Astrocyte (in vitro differentiated cells and primary cell): ENCODE results near the gene ABCC1. TPM values are rescaled to one million over a fixed set of nuclear protein-coding genes. Genes with fewer than 3 reads are reported as not detected.

Experiments used
- DNase-seq: peaks from one replicate; pipeline ENCODE4 v3.0.0-alpha.2; 2010; ENCODE audit warnings: low read depth
- FAIRE-seq: peaks from 2 replicates; lab custom pipeline; 2011; peaks lifted over from hg19 to GRCh38; lab: Jason Lieb, UNC
- H2AFZ ChIP-seq: 2 replicates; pipeline ENCODE4 v1.6.0; 2012; ENCODE audit warnings: low read depth, low read length, inconsistent platforms
- H3K27ac ChIP-seq: 2 replicates; pipeline ENCODE4 v1.5.1; 2011; ENCODE audit warnings: low read depth, low read length, inconsistent platforms
- H3K27me3 ChIP-seq: 2 replicates; pipeline ENCODE4 v1.6.0; 2011; ENCODE audit warnings: low read length, inconsistent platforms; ENCODE audit not compliant: insufficient read depth
- H3K36me3 ChIP-seq: 2 replicates; pipeline ENCODE4 v1.5.1; 2011; ENCODE audit warnings: low read length, inconsistent platforms; ENCODE audit not compliant: insufficient read depth
- H3K4me1 ChIP-seq: 2 replicates; pipeline ENCODE4 v1.5.1; 2011; ENCODE audit warnings: low read length, inconsistent platforms; ENCODE audit not compliant: insufficient read depth
- H3K4me2 ChIP-seq: 2 replicates; pipeline ENCODE4 v1.6.0; 2012; ENCODE audit warnings: low read length, inconsistent platforms
- H3K4me3 ChIP-seq: 2 replicates; pipeline ENCODE4 v1.5.1; 2011; ENCODE audit warnings: low read depth, mild to moderate bottlenecking, low read length, inconsistent platforms; ENCODE audit not compliant: insufficient read depth
- H3K79me2 ChIP-seq: 2 replicates; pipeline ENCODE4 v1.6.0; 2012; ENCODE audit warnings: mild to moderate bottlenecking, low read length, inconsistent platforms; ENCODE audit not compliant: insufficient read depth
- H3K9ac ChIP-seq: 2 replicates; pipeline ENCODE4 v1.6.0; 2012; ENCODE audit warnings: mild to moderate bottlenecking, low read length, inconsistent platforms
- H3K9me3 ChIP-seq: 2 replicates; pipeline ENCODE4 v1.5.1; 2012; ENCODE audit warnings: low read depth, mild to moderate bottlenecking, low read length, inconsistent platforms; ENCODE audit not compliant: insufficient read depth
- H4K20me1 ChIP-seq: 2 replicates; pipeline ENCODE4 v1.6.0; 2012; ENCODE audit warnings: low read length, inconsistent platforms; ENCODE audit not compliant: insufficient read depth
- H3K27ac Mint-ChIP-seq: one replicate; pipeline ENCODE4 v1.8.0; 2021; ENCODE audit warnings: mild to moderate bottlenecking, mixed read lengths; ENCODE audit not compliant: unreplicated experiment
- H3K27me3 Mint-ChIP-seq: one replicate; pipeline ENCODE4 v1.8.0; 2021; ENCODE audit warnings: low read depth, mixed read lengths; ENCODE audit not compliant: unreplicated experiment
- H3K36me3 Mint-ChIP-seq: one replicate; pipeline ENCODE4 v1.8.0; 2021; ENCODE audit warnings: low read depth, mixed read lengths; ENCODE audit not compliant: unreplicated experiment
- H3K4me1 Mint-ChIP-seq: one replicate; pipeline ENCODE4 v1.8.0; 2021; ENCODE audit warnings: low read depth, mixed read lengths; ENCODE audit not compliant: unreplicated experiment
- H3K4me3 Mint-ChIP-seq: one replicate; pipeline ENCODE4 v1.8.0; 2021; ENCODE audit warnings: mild to moderate bottlenecking, moderate library complexity, mixed read lengths; ENCODE audit not compliant: unreplicated experiment
- H3K9me3 Mint-ChIP-seq: one replicate; pipeline ENCODE4 v1.8.0; 2021; ENCODE audit warnings: mild to moderate bottlenecking, mixed read lengths; ENCODE audit not compliant: unreplicated experiment
- CTCF ChIP-seq: IDR thresholded peaks from 2 replicates; pipeline ENCODE4 v1.5.1; 2011; ENCODE audit warnings: low read depth, mild to moderate bottlenecking, inconsistent platforms, low read length, moderate library complexity; ENCODE audit not compliant: insufficient read depth
- EZH2 ChIP-seq: IDR thresholded peaks from 2 replicates; pipeline ENCODE4 v1.6.1; 2012; ENCODE audit warnings: mild to moderate bottlenecking, low read length, inconsistent platforms; ENCODE audit not compliant: insufficient read depth
- total RNA-seq: library from RNA; stranded (reverse); gene quantifications from 2 replicates; pipeline ENCODE4 v1.2.1, GENCODE V29; 2021

Gene ABCC1
- total RNA-seq, 1 donor from 2014 or later, result 42.1 TPM

GRCh38 chr16:16059160-16059559, 109.7 kb downstream of the ABCC1 start:
- no peaks in the 10 kb centered on the region for H3K4me1 Mint-ChIP-seq
- peaks cover 17% of the 10 kb centered on the region for H3K36me3 Mint-ChIP-seq
- H3K27me3 Mint-ChIP-seq, result no peaks in the 10 kb centered on the region
- Histone ChIP-seq H3K9ac (no peak overlapping the region), H3K36me3 (peaks cover 21% of the 10 kb centered on the region), H2AFZ (no peak overlapping the region), H3K4me3 (no peak overlapping the region), H3K9me3 (no peaks in the 10 kb centered on the region), H3K27me3 (no peaks in the 10 kb centered on the region), H3K79me2 (peaks cover 3% of the 10 kb centered on the region), H3K27ac (no peak overlapping the region), H4K20me1 (peaks cover 22% of the 10 kb centered on the region), H3K4me2 (no peak overlapping the region), H3K4me1 (no peaks in the 10 kb centered on the region)
- no peak for FAIRE-seq
- H3K9me3 Mint-ChIP-seq, result no peaks in the 10 kb centered on the region
- no peak overlapping the region for H3K4me3 Mint-ChIP-seq
- TF ChIP-seq EZH2 (no peak), CTCF (no peak)
- no peak overlapping the region for H3K27ac Mint-ChIP-seq
- DNase-seq, result no peak

GRCh38 chr16:16059895-16060590, 110.6 kb downstream of the ABCC1 start:
- peaks cover 23% of the 10 kb centered on the region for H3K36me3 Mint-ChIP-seq

More at GRCh38 chr16:16059895-16060590, 110.6 kb downstream of the ABCC1 start:
- Histone ChIP-seq H3K9me3 (no peaks in the 10 kb centered on the region), H3K27ac (no peak overlapping the region), H3K9ac (no peak overlapping the region), H3K79me2 (peaks cover 3% of the 10 kb centered on the region), H3K4me2 (no peak overlapping the region), H3K4me3 (no peak overlapping the region), H3K27me3 (no peaks in the 10 kb centered on the region), H4K20me1 (peaks cover 22% of the 10 kb centered on the region), H3K4me1 (no peaks in the 10 kb centered on the region), H2AFZ (no peak overlapping the region), H3K36me3 (peaks cover 17% of the 10 kb centered on the region)
- Mint-ChIP-seq H3K4me1 (no peaks in the 10 kb centered on the region), H3K27ac (no peak overlapping the region), H3K27me3 (no peaks in the 10 kb centered on the region), H3K4me3 (no peak overlapping the region), H3K9me3 (no peaks in the 10 kb centered on the region)
- FAIRE-seq (no peak), DNase-seq (no peak)
- TF ChIP-seq EZH2 (no peak), CTCF (no peak)
